ENCODE data around the gene HEYL.

- TF ChIP-seq POLR2A (IDR thresholded peaks at IDR 0.05; ENCODE audit: low read depth, low read length) (no peak), TAF1 (IDR thresholded peaks at IDR 0.05; ENCODE audit: borderline replicate concordance, low read depth, low read length) (no peak)
Observed at GRCh38 chr1:39652105-39652504, 12.7 kb upstream of the HEYL start.
